C4-2B (cell line): ENCODE results near the gene PLEKHD1.

Experiments
- H3K27ac ChIP-seq: fragments of 450-650 bp; 2 replicates; pipeline ENCODE4 v1.5.1; 2017
- ZFX ChIP-seq: fragments of 450-650 bp; IDR thresholded peaks from 2 replicates; pipeline ENCODE4 v1.6.1; 2017
- TF ChIP-seq, protein P1 (sequence below): fragments of 450-650 bp; conservative IDR thresholded peaks from 2 replicates; pipeline ENCODE4 v1.5.1; 2017; ENCODE audit warnings: mild to moderate bottlenecking

Gene PLEKHD1

GRCh38 chr14:69554500-69554899 lies 70.0 kb downstream of the PLEKHD1 start:
- H3K27ac ChIP-seq = no peak overlapping the region
- TF ChIP-seq ZFX = no peak
- TF ChIP-seq, protein P1, sequence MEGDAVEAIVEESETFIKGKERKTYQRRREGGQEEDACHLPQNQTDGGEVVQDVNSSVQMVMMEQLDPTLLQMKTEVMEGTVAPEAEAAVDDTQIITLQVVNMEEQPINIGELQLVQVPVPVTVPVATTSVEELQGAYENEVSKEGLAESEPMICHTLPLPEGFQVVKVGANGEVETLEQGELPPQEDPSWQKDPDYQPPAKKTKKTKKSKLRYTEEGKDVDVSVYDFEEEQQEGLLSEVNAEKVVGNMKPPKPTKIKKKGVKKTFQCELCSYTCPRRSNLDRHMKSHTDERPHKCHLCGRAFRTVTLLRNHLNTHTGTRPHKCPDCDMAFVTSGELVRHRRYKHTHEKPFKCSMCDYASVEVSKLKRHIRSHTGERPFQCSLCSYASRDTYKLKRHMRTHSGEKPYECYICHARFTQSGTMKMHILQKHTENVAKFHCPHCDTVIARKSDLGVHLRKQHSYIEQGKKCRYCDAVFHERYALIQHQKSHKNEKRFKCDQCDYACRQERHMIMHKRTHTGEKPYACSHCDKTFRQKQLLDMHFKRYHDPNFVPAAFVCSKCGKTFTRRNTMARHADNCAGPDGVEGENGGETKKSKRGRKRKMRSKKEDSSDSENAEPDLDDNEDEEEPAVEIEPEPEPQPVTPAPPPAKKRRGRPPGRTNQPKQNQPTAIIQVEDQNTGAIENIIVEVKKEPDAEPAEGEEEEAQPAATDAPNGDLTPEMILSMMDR = no peak

GRCh38 chr14:69558774-69559173 lies 74.2 kb downstream of the PLEKHD1 start:
- TF ChIP-seq, protein P1 = no peak
- no peak for TF ChIP-seq ZFX
- no peak overlapping the region for H3K27ac ChIP-seq

GRCh38 chr14:69559581-69560011 lies 75.1 kb downstream of the PLEKHD1 start:
- no peak overlapping the region for H3K27ac ChIP-seq
- no peak for TF ChIP-seq ZFX
- TF ChIP-seq, protein P1 = no peak

- H3K27ac ChIP-seq = no peak overlapping the region
- TF ChIP-seq, protein P1 = no peak
- no peak for TF ChIP-seq ZFX
These were observed 76.3 kb downstream of the PLEKHD1 start for GRCh38 chr14:69560826-69561225.

DNA sequence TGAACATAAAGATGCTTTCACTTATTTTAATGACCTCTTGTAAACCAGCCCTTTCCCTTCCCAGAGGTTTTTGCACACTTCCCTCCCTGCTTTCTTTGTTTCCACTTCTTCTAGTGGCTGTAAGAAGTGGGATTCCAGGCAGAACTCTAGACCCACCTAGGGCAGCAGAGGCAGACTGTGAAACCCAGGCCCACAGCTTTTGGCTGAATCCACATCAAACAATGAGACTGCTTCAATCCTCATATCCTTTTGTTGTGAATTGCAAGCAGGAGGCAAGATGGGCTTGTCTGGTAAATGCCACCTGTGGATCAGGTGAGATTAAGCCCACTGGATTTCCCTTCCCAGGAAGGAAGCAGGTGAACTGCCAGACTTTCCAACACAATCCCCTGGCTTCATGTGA lies 77.4 kb downstream of the PLEKHD1 start:
- no peak for TF ChIP-seq ZFX
- TF ChIP-seq, protein P1 = no peak
- no peak overlapping the region for H3K27ac ChIP-seq

GRCh38 chr14:69567563-69567962 lies 83.0 kb downstream of the PLEKHD1 start:
- no peak overlapping the region for H3K27ac ChIP-seq
- TF ChIP-seq ZFX = no peak
- TF ChIP-seq, protein P1 = no peak

GRCh38 chr14:69569859-69570258 lies 85.3 kb downstream of the PLEKHD1 start:
- TF ChIP-seq, protein P1 = no peak
- TF ChIP-seq ZFX = no peak
- H3K27ac ChIP-seq = no peak overlapping the region
